Inferior parietal cortex (tissue), 1 donor: ENCODE results near the gene HESX1.

Source experiments
- DNase-seq: peaks from one replicate; pipeline ENCODE4 v3.0.0-alpha.2; 2016; ENCODE audit errors: extremely low spot score

The HESX1 gene

GRCh38 chr3:57199895-57200297 lies at the start of gene HESX1:
TSS of gene HESX1 (minus strand) at chr3:57199978. CDS start at chr3:57199918, 60 bp downstream.
- DNase-seq, result no peak

GRCh38 chr3:57244946-57245345 lies 45.2 kb upstream of the HESX1 start:
- DNase-seq, result no peak

- DNase-seq, result no peak
Observed at GRCh38 chr3:57234613-57235575, 35.1 kb upstream of the HESX1 start.

GRCh38 chr3:57233799-57234198 lies 34.0 kb upstream of the HESX1 start:
- no peak for DNase-seq

GRCh38 chr3:57230006-57230405 lies 30.2 kb upstream of the HESX1 start:
- no peak for DNase-seq

GRCh38 chr3:57227930-57228751 lies 28.4 kb upstream of the HESX1 start:
- DNase-seq, result peak; percentile 59

GRCh38 chr3:57227204-57227929 lies 27.6 kb upstream of the HESX1 start, which contains the start of gene APPL1:
TSS of gene APPL1 (plus strand) at chr3:57227729. CDS start at chr3:57227884, 155 bp downstream.
- peak; percentile 90 for DNase-seq

GRCh38 chr3:57226176-57226575 lies 26.4 kb upstream of the HESX1 start:
- no peak for DNase-seq

GRCh38 chr3:57224856-57225255 lies 25.1 kb upstream of the HESX1 start:
- DNase-seq, result no peak

- DNase-seq, result peak; percentile 35
Observed at GRCh38 chr3:57221883-57222282, 22.1 kb upstream of the HESX1 start.

- no peak for DNase-seq
Observed at GRCh38 chr3:57206423-57206822, 6.6 kb upstream of the HESX1 start.

- DNase-seq, result no peak
Observed at GRCh38 chr3:57194641-57195040, 5.1 kb downstream of the HESX1 start.

- DNase-seq, result no peak
Observed at GRCh38 chr3:57192028-57192427, 7.8 kb downstream of the HESX1 start.

- no peak for DNase-seq
Observed at GRCh38 chr3:57184526-57184925, 15.3 kb downstream of the HESX1 start.

- DNase-seq, result no peak
Observed at GRCh38 chr3:57179580-57180410, 20.0 kb downstream of the HESX1 start.

GRCh38 chr3:57176045-57176444 lies 23.7 kb downstream of the HESX1 start:
- no peak for DNase-seq

- no peak for DNase-seq
Observed at GRCh38 chr3:57173687-57174086, 26.1 kb downstream of the HESX1 start.

- DNase-seq, result no peak
Observed at GRCh38 chr3:57170946-57171345, 28.8 kb downstream of the HESX1 start.

- DNase-seq, result peak; percentile 72
Observed at GRCh38 chr3:57169872-57170623, 29.7 kb downstream of the HESX1 start.

- no peak for DNase-seq
Observed at GRCh38 chr3:57169108-57169507, 30.7 kb downstream of the HESX1 start.
